ENCODE results near the gene CCDC88B.
A peak's percentile ranks its signal among the peaks of the same experiment; 100 is the strongest.

Gene CCDC88B

GRCh38 chr11:64339754-64340408 lies at the start of gene CCDC88B:
Gene CCDC88B, plus strand, starts transcription at chr11:64340204. Its CDS starts 63 bp downstream, at chr11:64340267.
- no peak for DNase-seq

- no peak for DNase-seq
Measured at GRCh38 chr11:64290352-64291261, 49.4 kb upstream of the CCDC88B start.

GRCh38 chr11:64291262-64291751 lies 48.7 kb upstream of the CCDC88B start, which contains the start of gene KCNK4:
Gene KCNK4, plus strand, starts transcription at chr11:64291302. Its CDS starts 1,717 bp downstream, at chr11:64293019.
- no peak for DNase-seq

GRCh38 chr11:64291752-64292459 lies 48.1 kb upstream of the CCDC88B start:
- DNase-seq = no peak

GRCh38 chr11:64292460-64293254 lies 47.3 kb upstream of the CCDC88B start:
- DNase-seq = no peak

GRCh38 chr11:64294774-64295173 lies 45.2 kb upstream of the CCDC88B start:
- no peak for DNase-seq

- DNase-seq = no peak
Measured at GRCh38 chr11:64295760-64296159, 44.2 kb upstream of the CCDC88B start.

GRCh38 chr11:64296236-64296635 lies 43.8 kb upstream of the CCDC88B start:
- DNase-seq = no peak

- DNase-seq = no peak
Measured at GRCh38 chr11:64296830-64297698, 42.9 kb upstream of the CCDC88B start.

GRCh38 chr11:64297699-64298358 lies 42.2 kb upstream of the CCDC88B start:
- DNase-seq = no peak

GRCh38 chr11:64298966-64299846 lies 40.8 kb upstream of the CCDC88B start:
- DNase-seq = no peak

GRCh38 chr11:64299847-64300648 lies 40.0 kb upstream of the CCDC88B start, which contains the start of gene CATSPERZ:
Gene CATSPERZ, plus strand, starts transcription at chr11:64300358. Its CDS starts 53 bp downstream, at chr11:64300411.
- DNase-seq = no peak

- no peak for DNase-seq
Measured at GRCh38 chr11:64303109-64304031, 36.6 kb upstream of the CCDC88B start.

- DNase-seq = no peak
Measured at GRCh38 chr11:64304032-64304315, 36.0 kb upstream of the CCDC88B start.

- peak; percentile 90 for DNase-seq
Measured at GRCh38 chr11:64304316-64305072, 35.5 kb upstream of the CCDC88B start.

- DNase-seq = peak; percentile 98
Measured at GRCh38 chr11:64305075-64305690, 34.8 kb upstream of the CCDC88B start, which contains the start of gene ESRRA. Gene ESRRA, plus strand, starts transcription at chr11:64305524. Its CDS starts 1,656 bp downstream, at chr11:64307180.

Measured in T1000 (cell line).